Measurements from ENCODE around the gene PTBP1. TPM values are rescaled to one million over a fixed set of nuclear protein-coding genes. Genes with fewer than 3 reads are reported as not detected.

The PTBP1 gene
- total RNA-seq, 1 donor from 2014 or later = 386 TPM

DNA sequence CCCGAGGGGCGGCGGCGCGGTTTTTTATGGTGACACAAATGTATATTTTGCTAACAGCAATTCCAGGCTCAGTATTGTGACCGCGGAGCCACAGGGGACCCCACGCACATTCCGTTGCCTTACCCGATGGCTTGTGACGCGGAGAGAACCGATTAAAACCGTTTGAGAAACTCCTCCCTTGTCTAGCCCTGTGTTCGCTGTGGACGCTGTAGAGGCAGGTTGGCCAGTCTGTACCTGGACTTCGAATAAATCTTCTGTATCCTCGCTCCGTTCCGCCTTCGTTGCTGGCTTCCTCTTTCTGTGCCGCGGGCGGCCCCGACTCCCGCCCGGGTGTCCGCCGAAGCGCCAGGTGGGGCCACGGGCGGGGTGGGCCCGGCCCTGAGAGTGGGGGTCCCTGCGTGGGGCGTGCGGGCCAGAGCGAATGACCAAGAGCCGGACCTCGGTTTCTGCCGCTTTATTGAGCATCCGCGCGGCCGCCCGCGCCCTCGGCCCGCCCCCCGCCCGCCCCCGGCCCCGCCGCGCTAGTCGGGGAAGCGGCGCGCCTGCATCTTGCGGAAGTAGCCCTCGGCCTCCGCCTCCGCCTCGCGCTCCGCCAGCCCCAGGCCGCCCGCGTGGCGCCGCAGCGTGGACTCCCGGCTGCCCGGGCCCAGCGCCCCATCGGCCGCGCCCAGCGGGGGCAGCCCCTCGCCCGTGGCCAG, 14.9 kb downstream of the PTBP1 start:
- no peaks in the 10 kb centered on the region for H3K9me3 Mint-ChIP-seq (ENCODE audit: unreplicated experiment)
- no peak overlapping the region for H3K27ac ChIP-seq (ENCODE audit: low read depth, low read length)
- peaks cover 35% of the 10 kb centered on the region for H3K79me2 ChIP-seq (ENCODE audit: insufficient read depth, low read length)
- no peak for FAIRE-seq
- no peaks in the 10 kb centered on the region for H3K27me3 Mint-ChIP-seq (ENCODE audit: low read depth, unreplicated experiment)
- no peak overlapping the region for H2AFZ ChIP-seq (ENCODE audit: low read depth, low read length)
- H3K4me2 ChIP-seq (ENCODE audit: low read length) = no peak overlapping the region
- no peaks in the 10 kb centered on the region for H3K27me3 ChIP-seq (ENCODE audit: insufficient read depth, low read length)
- H3K4me3 Mint-ChIP-seq (ENCODE audit: unreplicated experiment) = no peak overlapping the region
- no peak overlapping the region for H3K9ac ChIP-seq (ENCODE audit: low read length)
- no peaks in the 10 kb centered on the region for H3K9me3 ChIP-seq (ENCODE audit: insufficient read depth, low read depth, low read length)
- no peaks in the 10 kb centered on the region for H3K4me1 Mint-ChIP-seq (ENCODE audit: low read depth, unreplicated experiment)
- peaks cover 26% of the 10 kb centered on the region for H3K36me3 ChIP-seq (ENCODE audit: insufficient read depth, low read length)
- peaks cover 13% of the 10 kb centered on the region for H3K36me3 Mint-ChIP-seq (ENCODE audit: low read depth, unreplicated experiment)
- H4K20me1 ChIP-seq (ENCODE audit: insufficient read depth, low read length) = peaks cover 60% of the 10 kb centered on the region
- TF ChIP-seq, protein P1, sequence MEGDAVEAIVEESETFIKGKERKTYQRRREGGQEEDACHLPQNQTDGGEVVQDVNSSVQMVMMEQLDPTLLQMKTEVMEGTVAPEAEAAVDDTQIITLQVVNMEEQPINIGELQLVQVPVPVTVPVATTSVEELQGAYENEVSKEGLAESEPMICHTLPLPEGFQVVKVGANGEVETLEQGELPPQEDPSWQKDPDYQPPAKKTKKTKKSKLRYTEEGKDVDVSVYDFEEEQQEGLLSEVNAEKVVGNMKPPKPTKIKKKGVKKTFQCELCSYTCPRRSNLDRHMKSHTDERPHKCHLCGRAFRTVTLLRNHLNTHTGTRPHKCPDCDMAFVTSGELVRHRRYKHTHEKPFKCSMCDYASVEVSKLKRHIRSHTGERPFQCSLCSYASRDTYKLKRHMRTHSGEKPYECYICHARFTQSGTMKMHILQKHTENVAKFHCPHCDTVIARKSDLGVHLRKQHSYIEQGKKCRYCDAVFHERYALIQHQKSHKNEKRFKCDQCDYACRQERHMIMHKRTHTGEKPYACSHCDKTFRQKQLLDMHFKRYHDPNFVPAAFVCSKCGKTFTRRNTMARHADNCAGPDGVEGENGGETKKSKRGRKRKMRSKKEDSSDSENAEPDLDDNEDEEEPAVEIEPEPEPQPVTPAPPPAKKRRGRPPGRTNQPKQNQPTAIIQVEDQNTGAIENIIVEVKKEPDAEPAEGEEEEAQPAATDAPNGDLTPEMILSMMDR (IDR thresholded peaks at IDR 0.05; ENCODE audit: insufficient read depth, low read depth, low read length) = no peak
- no peak for TF ChIP-seq EZH2 (IDR thresholded peaks at IDR 0.05; ENCODE audit: insufficient read depth, low read length)
- no peaks in the 10 kb centered on the region for H3K4me1 ChIP-seq (ENCODE audit: insufficient read depth, low read length)
- H3K4me3 ChIP-seq (ENCODE audit: insufficient read depth, low read depth, low read length) = no peak overlapping the region
- no peak overlapping the region for H3K27ac Mint-ChIP-seq (ENCODE audit: unreplicated experiment)
- no peak for DNase-seq (ENCODE audit: low read depth)

DNA sequence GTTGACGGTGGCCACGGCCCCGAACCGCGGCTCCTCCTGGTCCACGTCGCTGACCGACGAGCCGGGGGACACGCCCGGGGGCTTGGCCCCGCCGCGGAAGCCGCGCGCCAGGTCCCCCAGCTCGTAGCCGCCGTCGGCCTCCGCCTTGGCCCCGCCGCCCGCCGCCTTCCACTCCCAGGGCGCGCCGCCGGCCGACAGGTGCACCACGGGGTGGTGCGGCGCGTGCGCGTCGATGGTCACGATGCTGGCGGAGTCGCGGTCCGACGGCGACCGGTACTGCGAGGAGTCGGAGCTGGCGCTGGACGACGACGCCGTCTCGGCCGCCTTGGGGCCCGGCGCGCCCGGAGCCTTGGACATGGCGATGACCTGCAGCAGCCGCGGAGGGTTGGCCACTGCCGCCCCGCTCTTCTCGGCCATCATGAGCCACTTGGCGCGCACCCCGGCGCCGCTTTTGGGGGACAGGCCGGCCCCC, 15.5 kb downstream of the PTBP1 start:
- H3K27ac ChIP-seq (ENCODE audit: low read depth, low read length) = no peak overlapping the region
- no peaks in the 10 kb centered on the region for H3K27me3 ChIP-seq (ENCODE audit: insufficient read depth, low read length)
- H3K9me3 Mint-ChIP-seq (ENCODE audit: unreplicated experiment) = no peaks in the 10 kb centered on the region
- no peak overlapping the region for H3K4me2 ChIP-seq (ENCODE audit: low read length)
- H3K36me3 ChIP-seq (ENCODE audit: insufficient read depth, low read length) = peaks cover 20% of the 10 kb centered on the region
- H3K27ac Mint-ChIP-seq (ENCODE audit: unreplicated experiment) = no peak overlapping the region
- FAIRE-seq (no peak), DNase-seq (ENCODE audit: low read depth) (no peak)
- H3K4me3 ChIP-seq (ENCODE audit: insufficient read depth, low read depth, low read length) = no peak overlapping the region
- TF ChIP-seq EZH2 (IDR thresholded peaks at IDR 0.05; ENCODE audit: insufficient read depth, low read length) = no peak
- TF ChIP-seq, protein P1 (IDR thresholded peaks at IDR 0.05; ENCODE audit: insufficient read depth, low read depth, low read length) = no peak
- no peak overlapping the region for H3K4me3 Mint-ChIP-seq (ENCODE audit: unreplicated experiment)
- H2AFZ ChIP-seq (ENCODE audit: low read depth, low read length) = no peak overlapping the region
- H3K9ac ChIP-seq (ENCODE audit: low read length) = no peak overlapping the region
- peaks cover 29% of the 10 kb centered on the region for H3K79me2 ChIP-seq (ENCODE audit: insufficient read depth, low read length)
- H4K20me1 ChIP-seq (ENCODE audit: insufficient read depth, low read length) = peaks cover 54% of the 10 kb centered on the region
- no peaks in the 10 kb centered on the region for H3K4me1 ChIP-seq (ENCODE audit: insufficient read depth, low read length)
- H3K9me3 ChIP-seq (ENCODE audit: insufficient read depth, low read depth, low read length) = no peaks in the 10 kb centered on the region
- H3K36me3 Mint-ChIP-seq (ENCODE audit: low read depth, unreplicated experiment) = peaks cover 8% of the 10 kb centered on the region
- no peaks in the 10 kb centered on the region for H3K27me3 Mint-ChIP-seq (ENCODE audit: low read depth, unreplicated experiment)
- H3K4me1 Mint-ChIP-seq (ENCODE audit: low read depth, unreplicated experiment) = no peaks in the 10 kb centered on the region

Data from astrocyte (in vitro differentiated cells and primary cell).